ENCODE measurements around the gene SLK.

DNA sequence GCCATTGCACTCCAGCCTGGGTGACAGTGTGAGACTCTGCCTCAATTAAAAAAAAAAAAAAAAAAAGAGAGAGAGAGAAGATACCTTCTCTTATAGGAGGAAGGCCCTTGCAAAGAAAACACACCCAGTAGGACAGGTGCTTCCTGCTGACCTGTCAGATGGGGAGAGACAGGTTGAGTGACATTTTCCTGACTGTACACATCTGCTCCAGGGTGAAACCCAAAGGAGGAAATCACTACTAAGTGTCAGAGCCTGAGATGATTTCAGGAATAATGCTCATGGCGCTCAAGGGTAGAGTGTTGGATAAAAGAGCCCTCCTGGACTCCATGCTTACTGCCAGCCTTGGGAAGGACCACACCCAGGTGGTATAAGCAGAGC, 47.3 kb upstream of the SLK start:
- TF ChIP-seq, protein P1, sequence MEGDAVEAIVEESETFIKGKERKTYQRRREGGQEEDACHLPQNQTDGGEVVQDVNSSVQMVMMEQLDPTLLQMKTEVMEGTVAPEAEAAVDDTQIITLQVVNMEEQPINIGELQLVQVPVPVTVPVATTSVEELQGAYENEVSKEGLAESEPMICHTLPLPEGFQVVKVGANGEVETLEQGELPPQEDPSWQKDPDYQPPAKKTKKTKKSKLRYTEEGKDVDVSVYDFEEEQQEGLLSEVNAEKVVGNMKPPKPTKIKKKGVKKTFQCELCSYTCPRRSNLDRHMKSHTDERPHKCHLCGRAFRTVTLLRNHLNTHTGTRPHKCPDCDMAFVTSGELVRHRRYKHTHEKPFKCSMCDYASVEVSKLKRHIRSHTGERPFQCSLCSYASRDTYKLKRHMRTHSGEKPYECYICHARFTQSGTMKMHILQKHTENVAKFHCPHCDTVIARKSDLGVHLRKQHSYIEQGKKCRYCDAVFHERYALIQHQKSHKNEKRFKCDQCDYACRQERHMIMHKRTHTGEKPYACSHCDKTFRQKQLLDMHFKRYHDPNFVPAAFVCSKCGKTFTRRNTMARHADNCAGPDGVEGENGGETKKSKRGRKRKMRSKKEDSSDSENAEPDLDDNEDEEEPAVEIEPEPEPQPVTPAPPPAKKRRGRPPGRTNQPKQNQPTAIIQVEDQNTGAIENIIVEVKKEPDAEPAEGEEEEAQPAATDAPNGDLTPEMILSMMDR (IDR thresholded peaks at IDR 0.05), result no peak
- no peak for TF ChIP-seq POLR2A (IDR thresholded peaks at IDR 0.05)
